Natural killer cell (primary cell): Measurements from ENCODE around the gene FAAH. TPM values are rescaled to one million over a fixed set of nuclear protein-coding genes. Genes with fewer than 3 reads are reported as not detected.

Source experiments
- ATAC-seq, 3 donors: fragments of 150-1000 bp in 2 of 3; fragments of 200-7000 bp in 1 of 3; cut with Tn5 transposase; 1 replicate in 1 of 3; 2 replicates in 2 of 3; pipeline ENCODE4 v1.10.0; 2021; ENCODE audit warnings: mild to moderate bottlenecking in 2 of 3, moderate library complexity in 2 of 3
- DNase-seq, 2 donors: peaks; one replicate each; pipeline versions ENCODE4 v3.0.0 to v3.0.0-alpha.2; 2013 to 2021; ENCODE audit warnings: mixed read lengths in 1 of 2
- H3K27ac ChIP-seq: one replicate; pipeline ENCODE4 v1.5.1; 2013; ENCODE audit warnings: mild to moderate bottlenecking, low read length
- H3K27me3 ChIP-seq: one replicate; pipeline ENCODE4 v1.6.1; 2013; ENCODE audit warnings: low read length; ENCODE audit not compliant: control insufficient read depth, insufficient read depth
- H3K36me3 ChIP-seq: one replicate; pipeline ENCODE4 v1.6.1; 2013; ENCODE audit warnings: low read length; ENCODE audit not compliant: control insufficient read depth, insufficient read depth
- H3K4me1 ChIP-seq: one replicate; pipeline ENCODE4 v1.6.1; 2013; ENCODE audit warnings: low read length; ENCODE audit not compliant: control insufficient read depth, insufficient read depth
- H3K4me3 ChIP-seq: one replicate; pipeline ENCODE4 v1.5.1; 2013; ENCODE audit warnings: low read length
- H3K9me3 ChIP-seq: one replicate; pipeline ENCODE4 v1.6.1; 2013; ENCODE audit warnings: low read length; ENCODE audit not compliant: control insufficient read depth, insufficient read depth
- H3K27ac Mint-ChIP-seq, 2 donors: one replicate each; pipeline ENCODE4 v1.8.0; 2022; ENCODE audit warnings: mild to moderate bottlenecking in 2 of 2, mixed read lengths in 2 of 2, moderate library complexity in 1 of 2
- H3K27me3 Mint-ChIP-seq, 2 donors: one replicate each; pipeline ENCODE4 v1.8.0; 2022; ENCODE audit warnings: low read depth in 2 of 2, mixed read lengths in 2 of 2
- H3K36me3 Mint-ChIP-seq: one replicate; pipeline ENCODE4 v1.8.0; 2022; ENCODE audit warnings: mixed read lengths
- H3K4me1 Mint-ChIP-seq, 2 donors: one replicate each; pipeline ENCODE4 v1.8.0; 2022; ENCODE audit warnings: mixed read lengths in 2 of 2
- H3K4me3 Mint-ChIP-seq: one replicate; pipeline ENCODE4 v1.8.0; 2022; ENCODE audit warnings: mild to moderate bottlenecking, moderate library complexity, mixed read lengths
- H3K9me3 Mint-ChIP-seq, 2 donors: one replicate each; pipeline ENCODE4 v1.8.0; 2022; ENCODE audit warnings: mixed read lengths in 2 of 2
- WGBS: methylation state at CpG from one replicate; pipeline ENCODE4 v1.1.7; 2013; ENCODE audit warnings: missing lambda C conversion rate; ENCODE audit not compliant: insufficient coverage; 5-methylcytosine and 5-hydroxymethylcytosine counted together
- intact Hi-C: fragments of 100-400 bp; cut with micrococcal nuclease; formaldehyde crosslinking; loops from one replicate; pipeline ENCODE4 v1.14.2; 2022
- total RNA-seq, 4 donors: library from RNA; stranded (reverse); fragments of 120-200 nt in 1 of 4; gene quantifications; one replicate each; pipeline versions ENCODE4 v1.2.3 to v1.2.4, GENCODE V29; 2013 to 2022
- TF ChIP-seq, protein P1 (sequence below): fragments of 200-600 bp; IDR thresholded peaks from one replicate; pipeline ENCODE4 v1.8.0; 2022; ENCODE audit warnings: antibody characterized with exemption

Gene FAAH
- total RNA-seq, 3 donors from 2014 or later (not counting 1 experiment from before 2014, with no cell fraction given), result 4.7 to 10.0 (median 7.9) TPM

DNA sequence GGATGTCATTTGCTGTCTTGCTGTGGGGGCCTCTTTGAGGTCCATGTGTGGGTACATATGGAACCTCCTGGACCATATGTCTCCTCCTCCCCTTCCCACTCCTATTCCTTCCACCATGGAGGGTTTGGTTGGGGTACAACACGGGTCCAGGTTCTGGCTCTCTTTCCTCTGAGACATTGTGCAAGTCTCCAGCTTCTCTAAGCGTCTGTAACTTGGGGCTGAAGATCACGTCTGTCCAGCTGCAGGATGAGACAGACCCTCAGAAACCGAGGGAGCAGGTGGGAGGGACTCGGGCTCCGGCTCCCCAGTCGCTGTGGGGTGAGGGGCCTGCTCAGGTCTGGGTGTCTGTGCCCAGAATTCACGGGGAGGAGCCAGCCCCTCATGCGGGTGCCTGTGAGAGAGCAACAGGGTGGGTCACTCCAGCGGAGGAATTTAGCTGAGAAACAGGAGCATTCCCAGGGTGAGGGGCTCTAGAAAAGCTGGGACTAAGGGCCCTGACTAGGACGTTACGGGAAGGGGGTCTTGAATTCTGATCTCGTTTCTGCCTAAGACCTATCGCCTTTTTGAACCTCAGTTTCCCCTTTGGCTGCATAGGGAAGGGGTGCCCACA is 53.5 kb downstream of the FAAH start:
- Histone ChIP-seq H3K27ac (no peak overlapping the region), H3K27me3 (peaks cover 13% of the 10 kb centered on the region), H3K9me3 (no peaks in the 10 kb centered on the region), H3K36me3 (no peaks in the 10 kb centered on the region), H3K4me3 (no peak overlapping the region), H3K4me1 (peaks cover 10% of the 10 kb centered on the region)
- Mint-ChIP-seq H3K9me3 (no peaks in the 10 kb centered on the region), H3K27ac (no peak overlapping the region), H3K27me3 (peaks cover 56 to 83% of the 10 kb centered on the region in 2 donors), H3K36me3 (no peaks in the 10 kb centered on the region), H3K4me1 (peaks cover 10 to 30% of the 10 kb centered on the region in 2 donors), H3K4me3 (no peak overlapping the region)
- TF ChIP-seq, protein P1, sequence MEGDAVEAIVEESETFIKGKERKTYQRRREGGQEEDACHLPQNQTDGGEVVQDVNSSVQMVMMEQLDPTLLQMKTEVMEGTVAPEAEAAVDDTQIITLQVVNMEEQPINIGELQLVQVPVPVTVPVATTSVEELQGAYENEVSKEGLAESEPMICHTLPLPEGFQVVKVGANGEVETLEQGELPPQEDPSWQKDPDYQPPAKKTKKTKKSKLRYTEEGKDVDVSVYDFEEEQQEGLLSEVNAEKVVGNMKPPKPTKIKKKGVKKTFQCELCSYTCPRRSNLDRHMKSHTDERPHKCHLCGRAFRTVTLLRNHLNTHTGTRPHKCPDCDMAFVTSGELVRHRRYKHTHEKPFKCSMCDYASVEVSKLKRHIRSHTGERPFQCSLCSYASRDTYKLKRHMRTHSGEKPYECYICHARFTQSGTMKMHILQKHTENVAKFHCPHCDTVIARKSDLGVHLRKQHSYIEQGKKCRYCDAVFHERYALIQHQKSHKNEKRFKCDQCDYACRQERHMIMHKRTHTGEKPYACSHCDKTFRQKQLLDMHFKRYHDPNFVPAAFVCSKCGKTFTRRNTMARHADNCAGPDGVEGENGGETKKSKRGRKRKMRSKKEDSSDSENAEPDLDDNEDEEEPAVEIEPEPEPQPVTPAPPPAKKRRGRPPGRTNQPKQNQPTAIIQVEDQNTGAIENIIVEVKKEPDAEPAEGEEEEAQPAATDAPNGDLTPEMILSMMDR, result no peak
- no peak for ATAC-seq
- 18% methylated on average over 14 of the region's 14 CpGs for WGBS
- no peak for DNase-seq
- intact Hi-C loops, result loop anchor here (1.0 kb wide), 2 partner anchors 81 to 278 kb away; no protein-coding TSS in a partner anchor

DNA sequence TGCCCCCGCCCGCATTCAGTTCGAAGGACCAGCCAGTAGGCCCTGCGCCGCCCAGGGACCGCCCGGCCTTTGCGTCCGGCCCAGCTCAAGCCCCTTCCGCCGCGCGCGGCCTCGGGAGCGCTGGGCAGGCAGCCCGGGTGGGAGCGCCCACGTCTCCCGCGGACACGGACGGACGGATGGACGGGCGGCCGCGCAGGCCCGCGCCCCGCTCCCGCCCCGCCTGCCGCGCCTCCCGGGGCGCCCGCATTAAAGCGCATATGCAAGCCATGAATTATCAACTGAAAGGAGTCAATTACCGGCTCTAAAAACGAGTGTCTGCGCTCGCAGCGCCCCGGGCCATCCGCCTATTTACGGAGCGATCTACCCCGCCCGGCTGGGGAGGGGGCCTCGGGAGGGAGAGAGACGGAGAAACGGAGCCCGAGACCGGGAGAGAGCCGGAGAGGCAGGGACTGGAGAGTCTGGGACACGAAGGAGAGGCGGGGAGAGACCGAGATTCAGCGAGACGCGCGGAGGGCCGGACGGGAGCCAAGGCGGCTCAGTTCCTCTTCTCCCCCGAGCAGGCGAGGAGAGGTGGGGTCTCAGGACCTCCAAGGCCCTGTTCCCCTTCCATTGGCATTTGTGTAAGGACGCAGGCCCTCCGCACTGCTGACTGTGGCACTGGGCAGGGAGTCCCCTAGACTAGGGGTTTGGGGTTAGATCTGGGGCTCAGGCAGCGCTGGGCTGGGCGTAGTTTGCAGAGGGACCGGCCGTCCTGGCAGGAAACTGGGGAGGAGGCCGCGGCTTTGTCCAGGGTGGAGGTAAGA is 54.2 kb downstream of the FAAH start:
- TF ChIP-seq, protein P1, result no peak
- Mint-ChIP-seq H3K4me3 (no peak overlapping the region), H3K9me3 (no peaks in the 10 kb centered on the region), H3K36me3 (no peaks in the 10 kb centered on the region), H3K27ac (no peak overlapping the region), H3K4me1 (peaks cover 6 to 23% of the 10 kb centered on the region in 2 donors), H3K27me3 (peaks cover 61 to 87% of the 10 kb centered on the region in 2 donors)
- H3K9me3 ChIP-seq, result no peaks in the 10 kb centered on the region
- ATAC-seq, result no peak
- no peaks in the 10 kb centered on the region for H3K36me3 ChIP-seq
- peaks cover 5% of the 10 kb centered on the region for H3K4me1 ChIP-seq
- intact Hi-C loops, result no loop called here
- DNase-seq, result no peak
- WGBS, result 4% methylated on average over 76 of the region's 76 CpGs
- no peak overlapping the region for H3K4me3 ChIP-seq
- H3K27ac ChIP-seq, result no peak overlapping the region
- H3K27me3 ChIP-seq, result peaks cover 13% of the 10 kb centered on the region

DNA sequence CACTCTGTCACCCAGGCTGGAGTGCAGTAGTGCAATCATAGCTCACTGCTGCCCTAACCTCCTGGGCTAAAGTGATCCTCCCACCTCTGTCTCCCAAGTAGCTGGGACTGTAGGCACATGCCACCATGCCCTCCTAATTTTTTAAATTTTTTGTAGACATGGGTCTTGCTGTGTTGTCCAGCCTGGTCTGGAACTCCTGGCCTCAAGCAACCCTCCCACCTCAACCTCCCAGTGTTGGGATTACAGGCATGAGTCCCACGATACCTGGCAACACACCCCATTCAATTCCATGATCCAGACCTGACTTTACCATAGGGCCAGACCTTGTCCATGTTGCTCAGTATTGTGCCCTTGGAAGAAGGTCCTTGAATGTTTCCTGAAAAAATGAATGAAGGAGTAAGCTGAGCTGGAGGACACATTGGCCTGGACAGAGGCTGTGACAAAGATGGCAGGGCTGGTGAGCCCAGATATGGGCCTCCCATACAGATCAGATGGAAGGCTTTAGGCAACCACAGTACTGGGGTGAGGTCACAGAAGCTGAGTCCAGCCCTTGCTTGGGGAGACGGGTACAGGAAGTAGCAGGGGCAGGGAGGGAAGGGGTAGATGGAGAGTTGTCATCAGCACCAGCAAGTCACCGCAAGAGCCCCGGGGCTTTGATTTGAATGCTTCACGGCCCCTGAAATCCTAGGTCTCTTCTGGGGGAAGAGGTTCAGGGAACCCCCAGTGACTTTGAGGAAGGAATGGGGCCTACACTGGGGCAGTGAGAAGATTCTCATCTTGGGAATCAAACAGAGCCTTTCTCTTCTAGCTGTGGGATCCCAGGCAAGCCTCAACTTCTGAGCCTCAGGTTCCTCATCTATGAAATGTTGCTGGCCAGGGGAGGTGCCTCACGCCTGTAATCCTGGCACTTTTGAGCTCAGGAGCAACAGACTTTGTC is 55.4 kb downstream of the FAAH start:
- peaks cover 6 to 20% of the 10 kb centered on the region in 2 donors for H3K4me1 Mint-ChIP-seq
- WGBS, result 60% methylated on average over 6 of the region's 6 CpGs
- H3K9me3 Mint-ChIP-seq, result no peaks in the 10 kb centered on the region
- Histone ChIP-seq H3K36me3 (no peaks in the 10 kb centered on the region), H3K9me3 (no peaks in the 10 kb centered on the region), H3K4me3 (no peak overlapping the region), H3K27me3 (peaks cover 13% of the 10 kb centered on the region), H3K27ac (no peak overlapping the region), H3K4me1 (peaks cover 5% of the 10 kb centered on the region)
- DNase-seq, result no peak
- TF ChIP-seq, protein P1, result no peak
- intact Hi-C loops, result no loop called here
- peak in 1 of 3 donors; percentile 26 for ATAC-seq
- H3K27me3 Mint-ChIP-seq, result peaks cover 62 to 83% of the 10 kb centered on the region in 2 donors
- no peaks in the 10 kb centered on the region for H3K36me3 Mint-ChIP-seq
- H3K4me3 Mint-ChIP-seq, result no peak overlapping the region
- H3K27ac Mint-ChIP-seq, result no peak overlapping the region
